ENCODE results near the gene CDH23.

The CDH23 gene

GRCh38 chr10:71806704-71807556 is 410.2 kb downstream of the CDH23 start:
- Histone ChIP-seq H3K27ac (ENCODE audit: low read depth, low read length) (no peak overlapping the region), H3F3A (ENCODE audit: control insufficient read depth, insufficient read depth) (no peaks in the 10 kb centered on the region), H3K36me3 (ENCODE audit: control insufficient read depth, low read length) (no peaks in the 10 kb centered on the region), H3K79me2 (ENCODE audit: control insufficient read depth, low read length) (no peaks in the 10 kb centered on the region), H3K4me2 (ENCODE audit: low read length) (no peak overlapping the region), H4K20me1 (ENCODE audit: control insufficient read depth, insufficient read depth, low read depth, low read length) (no peaks in the 10 kb centered on the region), H3K27me3 (ENCODE audit: control insufficient read depth, low read length) (no peaks in the 10 kb centered on the region), H3K9me3 (ENCODE audit: control insufficient read depth, insufficient read depth, low read length) (no peaks in the 10 kb centered on the region), H3K9me2 (replicated peaks; ENCODE audit: control insufficient read depth, low read length) (no peaks in the 10 kb centered on the region), H3K4me3 (ENCODE audit: low read length) (no peak overlapping the region), H3K4me1 (ENCODE audit: control insufficient read depth, low read length) (peaks cover under 1% of the 10 kb centered on the region; the same call in 1 of the 2 replicates)
- TF ChIP-seq EZH2phosphoT487 (IDR thresholded peaks at IDR 0.05; ENCODE audit: borderline replicate concordance, low read length): no peak

GRCh38 chr10:71807557-71808510 is 411.1 kb downstream of the CDH23 start:
- TF ChIP-seq EZH2phosphoT487 (IDR thresholded peaks at IDR 0.05; ENCODE audit: borderline replicate concordance, low read length) (no peak), CTCF (IDR thresholded peaks at IDR 0.05; ENCODE audit: low read depth, low read length, poor library complexity, severe bottlenecking) (no peak)
- Histone ChIP-seq H3K27ac (ENCODE audit: low read depth, low read length) (no peak overlapping the region), H3K4me2 (ENCODE audit: low read length) (no peak overlapping the region), H3K36me3 (ENCODE audit: control insufficient read depth, low read length) (no peaks in the 10 kb centered on the region), H3K9me2 (replicated peaks; ENCODE audit: control insufficient read depth, low read length) (no peaks in the 10 kb centered on the region), H3K4me3 (ENCODE audit: low read length) (no peak overlapping the region), H3K79me2 (ENCODE audit: control insufficient read depth, low read length) (no peaks in the 10 kb centered on the region), H3K9me3 (ENCODE audit: control insufficient read depth, insufficient read depth, low read length) (no peaks in the 10 kb centered on the region), H3K4me1 (ENCODE audit: control insufficient read depth, low read length) (peaks cover 3% of the 10 kb centered on the region; the same call in 1 of the 2 replicates), H3F3A (ENCODE audit: control insufficient read depth, insufficient read depth) (no peaks in the 10 kb centered on the region), H4K20me1 (ENCODE audit: control insufficient read depth, insufficient read depth, low read depth, low read length) (no peaks in the 10 kb centered on the region), H3K27me3 (ENCODE audit: control insufficient read depth, low read length) (no peaks in the 10 kb centered on the region)

GRCh38 chr10:71809628-71810027 is 412.9 kb downstream of the CDH23 start:
- H3K36me3 ChIP-seq (ENCODE audit: control insufficient read depth, low read length): no peaks in the 10 kb centered on the region
- H3K9me2 ChIP-seq (replicated peaks; ENCODE audit: control insufficient read depth, low read length): no peaks in the 10 kb centered on the region
- H3K4me3 ChIP-seq (ENCODE audit: low read length): no peak overlapping the region
- no peaks in the 10 kb centered on the region for H3F3A ChIP-seq (ENCODE audit: control insufficient read depth, insufficient read depth)
- no peak overlapping the region for H3K4me2 ChIP-seq (ENCODE audit: low read length)
- H3K27me3 ChIP-seq (ENCODE audit: control insufficient read depth, low read length): no peaks in the 10 kb centered on the region
- H3K9me3 ChIP-seq (ENCODE audit: control insufficient read depth, insufficient read depth, low read length): no peaks in the 10 kb centered on the region
- no peaks in the 10 kb centered on the region for H4K20me1 ChIP-seq (ENCODE audit: control insufficient read depth, insufficient read depth, low read depth, low read length)
- TF ChIP-seq EZH2phosphoT487 (IDR thresholded peaks at IDR 0.05; ENCODE audit: borderline replicate concordance, low read length) (no peak), CTCF (IDR thresholded peaks at IDR 0.05; ENCODE audit: low read depth, low read length, poor library complexity, severe bottlenecking) (no peak)
- H3K79me2 ChIP-seq (ENCODE audit: control insufficient read depth, low read length): no peaks in the 10 kb centered on the region
- H3K4me1 ChIP-seq (ENCODE audit: control insufficient read depth, low read length): peaks cover 3% of the 10 kb centered on the region; the same call in 1 of the 2 replicates
- H3K27ac ChIP-seq (ENCODE audit: low read depth, low read length): no peak overlapping the region
